Measurements from ENCODE around the gene TRUB1.

- no peak for TF ChIP-seq CTCF (conservative IDR thresholded peaks at IDR 0.05; ENCODE audit: low read depth, low read length)
- TF ChIP-seq EZH2 (IDR thresholded peaks at IDR 0.05; ENCODE audit: borderline replicate concordance, low read depth, low read length, poor library complexity, severe bottlenecking): no peak
Observed at GRCh38 chr10:115022733-115023132, 84.7 kb downstream of the TRUB1 start.

Data from A673 (cell line).